ENCODE results near the gene CCDC51.

DNA sequence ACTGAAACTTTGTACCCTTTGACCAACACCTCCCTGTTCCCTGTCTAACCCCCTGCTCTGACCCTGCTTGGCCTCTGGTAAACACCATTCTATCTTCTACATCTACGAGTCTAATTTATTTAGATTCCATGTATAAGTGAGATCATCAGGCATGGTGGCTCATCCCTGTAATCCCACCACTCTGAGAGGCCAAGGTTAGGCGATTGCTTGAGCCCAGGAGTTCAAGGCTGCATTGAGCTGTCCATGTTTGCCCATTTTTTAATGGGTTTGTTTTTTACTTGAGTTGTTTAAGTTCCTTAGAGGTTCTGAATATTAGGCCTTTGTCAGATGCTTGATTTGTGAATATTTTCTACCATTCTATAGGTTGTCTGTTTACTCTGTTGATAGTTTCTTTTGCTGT lies 51.0 kb downstream of the CCDC51 start:
- TF ChIP-seq CTCF (conservative IDR thresholded peaks at IDR 0.05; ENCODE audit: low read depth, low read length) (no peak), EZH2 (IDR thresholded peaks at IDR 0.05; ENCODE audit: borderline replicate concordance, low read depth, low read length, poor library complexity, severe bottlenecking) (no peak)
